Stimulated activated CD4-positive, alpha-beta T cell treated with anti-CD3 and anti-CD28 coated beads, Interleukin-4, amount 100 ng/mL, for 24 hours (primary cell): Measurements from ENCODE around the gene MOV10L1.
"Not testable (repeated sequence)": the region's sequence is repeated elsewhere in the genome, so short reads cannot be mapped to it uniquely, and the experiment has no call there.

ENCODE experiments used
- DNase-seq: peaks from one replicate; pipeline ENCODE4 v3.0.0-alpha.2; 2020

The MOV10L1 gene

GRCh38 chr22:50190182-50190940 is 100.6 kb downstream of the MOV10L1 start:
- peak; percentile 74 for DNase-seq

- peak; percentile 77 for DNase-seq
Observed at GRCh38 chr22:50190941-50191741, 101.3 kb downstream of the MOV10L1 start.

DNA sequence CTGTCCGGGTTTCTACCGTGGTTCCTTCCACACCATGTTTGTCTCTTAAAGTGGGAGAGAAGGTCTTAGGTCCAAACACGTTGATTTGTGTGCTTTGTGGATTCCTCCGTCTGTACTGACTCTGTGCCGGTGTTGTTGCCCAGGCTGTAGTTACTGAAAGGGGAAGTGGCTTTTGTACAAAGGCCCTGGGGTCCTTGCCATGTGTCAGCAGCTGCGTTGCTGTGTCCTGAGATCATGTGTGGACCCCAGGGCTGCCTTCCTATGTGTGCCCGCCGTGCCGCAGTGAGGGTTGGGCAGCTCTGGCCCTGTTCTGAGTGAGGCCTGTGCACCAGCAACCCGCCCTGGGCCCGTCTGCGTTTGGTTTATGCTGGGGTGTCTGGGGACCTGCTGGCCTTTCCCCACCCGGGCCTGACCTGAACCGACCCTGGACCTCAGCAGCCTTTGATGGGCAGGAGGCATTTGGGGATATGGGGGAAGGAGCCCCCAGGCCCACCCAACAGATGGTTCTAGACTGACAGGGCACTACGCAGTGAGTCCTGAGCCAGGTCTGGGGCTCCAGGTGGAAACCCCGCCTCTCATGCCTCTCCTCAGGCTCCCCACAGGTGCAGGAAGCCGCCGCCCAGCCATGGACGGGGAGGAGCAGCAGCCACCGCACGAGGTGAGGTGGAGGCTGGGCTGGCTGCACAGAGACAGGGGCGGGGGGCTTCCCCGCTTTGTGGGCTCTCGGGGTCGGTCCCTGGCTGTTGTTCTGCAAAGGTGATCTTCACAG is 102.8 kb downstream of the MOV10L1 start:
- DNase-seq = peak; percentile 34

DNA sequence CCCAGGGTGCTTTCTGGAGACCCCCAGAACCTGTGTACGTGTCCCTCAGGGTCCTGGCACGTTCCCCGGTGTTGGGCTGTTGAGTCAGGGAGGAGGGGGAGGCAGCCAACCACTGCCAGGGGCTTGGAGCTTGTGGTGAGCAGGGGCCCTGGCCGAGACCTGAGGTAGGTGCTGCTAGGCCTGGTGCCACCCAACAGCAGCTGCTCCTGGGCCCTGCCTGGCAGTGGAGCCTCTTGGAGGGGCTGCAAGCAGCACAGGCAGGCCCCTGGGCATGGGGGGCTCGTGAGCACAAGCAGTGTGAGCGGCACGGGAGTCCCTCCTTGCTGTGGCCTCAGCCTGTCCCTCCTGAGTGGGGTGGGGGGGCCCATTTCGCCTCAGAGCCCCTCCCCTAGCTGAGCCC is 103.8 kb downstream of the MOV10L1 start:
- DNase-seq = no peak

DNA sequence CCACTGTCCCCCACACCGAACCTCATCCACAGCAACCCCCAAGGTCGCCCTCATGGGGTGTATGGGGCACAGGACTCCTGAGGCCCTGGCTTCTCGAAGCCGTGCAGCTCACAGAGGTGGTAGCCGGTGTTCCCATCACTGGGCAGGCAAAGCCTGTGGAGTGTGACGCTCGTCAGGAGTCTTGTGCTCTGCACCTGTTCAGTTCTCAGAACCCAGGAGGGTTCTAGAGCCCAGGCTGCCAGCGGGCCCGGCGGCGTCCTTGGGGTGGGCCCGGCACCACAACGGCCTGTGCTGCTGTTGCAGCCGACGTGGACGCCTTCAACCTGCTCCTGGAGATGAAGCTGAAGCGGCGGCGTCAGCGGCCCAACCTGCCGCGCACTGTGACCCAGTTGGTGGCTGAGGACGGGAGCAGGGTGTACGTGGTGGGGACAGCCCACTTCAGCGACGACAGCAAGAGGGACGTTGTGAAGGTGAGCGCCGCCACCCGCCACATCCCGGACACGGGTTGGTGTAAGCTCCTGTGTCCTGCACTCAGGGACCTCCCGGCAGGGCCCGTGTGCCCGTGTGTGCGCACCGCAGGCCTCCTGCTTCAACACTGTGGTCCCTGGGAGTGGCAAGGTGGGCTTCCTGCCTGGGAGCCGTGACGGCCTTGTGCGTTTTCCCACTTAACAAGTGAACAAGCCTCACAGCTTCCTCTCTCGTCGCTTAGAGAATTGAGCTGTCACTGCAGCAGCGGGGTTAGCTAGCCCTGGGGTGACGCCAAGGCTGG is 104.4 kb downstream of the MOV10L1 start:
- no peak for DNase-seq

DNA sequence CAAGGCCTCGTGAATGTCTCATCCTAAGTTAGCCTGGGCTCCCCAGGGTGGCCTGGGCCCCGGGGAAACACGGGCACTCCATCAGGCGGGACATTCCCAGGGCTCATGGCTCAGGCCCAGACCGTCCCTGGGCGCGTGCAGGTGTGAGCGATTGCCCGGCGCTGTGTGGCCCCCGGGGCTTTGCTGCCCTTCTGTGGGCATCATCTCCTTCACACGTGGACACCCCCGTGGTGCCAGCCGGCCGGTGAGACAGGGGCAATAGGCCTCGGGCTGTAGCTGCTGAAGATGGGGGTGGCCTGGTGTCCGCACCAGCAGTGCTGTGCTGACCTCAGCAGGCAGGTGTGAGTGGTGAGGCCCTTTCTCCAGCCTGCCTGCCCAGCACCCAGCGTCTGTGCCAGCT is 106.5 kb downstream of the MOV10L1 start:
- DNase-seq = no peak

GRCh38 chr22:50197000-50197800 is 107.4 kb downstream of the MOV10L1 start:
- DNase-seq = no peak

GRCh38 chr22:50197856-50198623 is 108.2 kb downstream of the MOV10L1 start:
- no peak for DNase-seq

GRCh38 chr22:50198624-50199017 is 108.8 kb downstream of the MOV10L1 start:
- DNase-seq = no peak

DNA sequence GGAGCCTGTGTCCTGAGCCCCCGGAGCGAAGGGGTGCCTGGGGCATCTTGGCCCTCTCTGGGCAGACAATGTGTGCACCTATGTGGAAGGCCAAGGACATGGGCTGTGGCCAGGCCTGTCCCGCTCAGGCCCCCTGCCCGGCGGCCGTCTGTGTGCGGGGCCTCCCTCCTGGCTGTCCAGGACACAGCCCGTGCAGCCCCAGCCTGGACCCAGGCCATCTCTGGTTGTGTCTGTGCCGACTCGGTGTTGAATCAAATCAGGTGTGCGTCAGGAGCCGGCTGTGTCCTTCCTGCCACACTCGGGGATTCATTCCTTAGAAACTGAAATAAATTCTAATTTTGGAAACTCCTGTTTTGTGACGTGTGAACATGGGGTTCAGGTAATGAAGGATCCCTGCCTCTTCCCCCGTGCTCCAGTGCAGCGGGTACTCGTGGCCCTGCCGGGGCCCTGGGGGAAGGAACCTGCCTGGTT is 109.5 kb downstream of the MOV10L1 start:
- no peak for DNase-seq

DNA sequence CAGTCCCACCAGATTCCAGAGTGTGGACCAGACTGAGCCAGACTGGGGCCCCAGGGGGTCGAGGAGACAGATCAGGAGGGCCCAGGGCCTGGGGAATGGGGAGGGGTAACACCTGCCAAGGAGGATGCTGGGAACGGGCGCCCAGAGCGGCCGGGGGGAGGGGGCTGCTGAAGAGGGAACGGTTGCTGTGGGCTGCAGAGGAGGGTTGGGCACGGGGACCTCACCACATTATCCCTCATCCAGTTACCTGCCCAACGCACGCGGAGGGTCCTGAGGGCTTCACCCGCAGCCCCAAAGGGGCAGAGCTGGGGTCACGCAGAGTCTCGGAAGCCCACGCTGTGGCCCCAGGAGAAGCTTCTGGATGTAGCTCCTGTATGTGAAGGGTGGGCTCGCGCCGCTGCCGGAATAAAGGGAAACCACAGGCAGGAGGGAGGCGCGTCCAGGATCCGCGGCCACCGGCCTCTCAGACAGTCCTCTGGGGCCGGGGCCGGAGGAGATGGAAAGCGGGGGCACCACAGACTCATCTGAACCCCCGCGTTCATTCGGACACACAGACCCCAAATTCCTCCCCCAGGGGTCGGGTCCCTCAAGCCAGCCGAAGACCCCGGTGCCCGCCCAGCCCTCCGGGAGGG is 110.1 kb downstream of the MOV10L1 start:
- no peak for DNase-seq

DNA sequence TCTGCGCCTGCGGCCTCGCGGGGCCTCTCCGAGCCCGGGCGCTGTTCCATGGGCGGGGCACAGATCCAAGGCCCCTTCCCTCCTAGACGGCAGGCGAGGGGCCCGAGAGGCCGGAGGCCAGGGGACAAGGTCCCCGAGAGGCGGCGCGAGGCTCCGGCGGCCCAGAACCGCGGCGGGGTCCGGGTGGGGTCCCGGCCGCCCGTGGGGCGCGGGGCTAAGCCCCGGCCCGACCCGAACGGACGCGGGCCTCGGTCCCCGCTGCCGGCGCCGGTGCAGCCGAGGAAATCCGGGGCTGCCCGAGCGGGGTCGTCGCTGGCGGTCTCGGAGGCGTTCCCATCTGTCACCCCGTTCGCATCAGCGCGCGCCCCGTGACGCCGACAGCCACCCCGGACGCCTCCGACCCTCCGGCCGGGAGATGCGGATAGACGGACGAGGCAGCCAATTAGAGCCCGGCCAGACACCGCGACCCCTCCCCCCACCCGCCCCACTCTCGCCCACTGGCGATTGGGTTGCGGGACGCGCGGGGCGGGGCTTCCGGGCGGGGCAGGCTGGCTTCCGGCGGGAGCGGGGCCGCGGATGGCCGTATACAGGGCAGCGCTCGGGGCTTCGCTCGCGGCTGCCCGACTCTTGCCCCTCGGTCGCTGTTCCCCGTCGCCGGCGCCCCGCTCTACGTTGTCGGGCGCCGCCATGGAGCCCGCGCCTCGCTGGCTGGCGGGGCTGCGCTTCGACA is 110.8 kb downstream of the MOV10L1 start, which contains the start of gene SELENOO:
SELENOO (plus strand) TSS at position 551 of the 730 bp plus-strand sequence; CDS start at position 577, 26 bp downstream.
- DNase-seq = peak; percentile 93

- DNase-seq = no peak
Observed at GRCh38 chr22:50201191-50202129, 111.7 kb downstream of the MOV10L1 start.

- no peak for DNase-seq
Observed at GRCh38 chr22:50202130-50202666, 112.4 kb downstream of the MOV10L1 start.

DNA sequence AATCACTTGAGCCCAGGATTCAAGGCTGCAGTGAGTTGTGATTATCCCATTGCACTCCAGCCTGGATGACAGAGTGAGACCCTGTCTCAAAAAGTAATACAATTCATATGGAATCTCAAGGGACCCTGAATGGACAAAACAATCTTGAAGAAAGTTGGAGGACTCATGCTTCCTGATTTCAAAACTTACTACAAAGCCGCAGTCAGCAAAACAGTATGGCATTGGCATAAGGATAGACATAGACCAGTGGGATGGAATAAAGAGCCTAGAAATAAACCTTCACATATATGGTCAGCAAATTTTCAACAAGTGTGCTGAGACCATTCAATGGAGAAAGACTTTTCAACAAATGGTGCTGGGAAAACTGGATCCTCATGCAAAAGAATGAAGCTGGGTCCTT is 113.5 kb downstream of the MOV10L1 start:
- no peak for DNase-seq

GRCh38 chr22:50204571-50204970 is 114.8 kb downstream of the MOV10L1 start:
- DNase-seq = no peak

GRCh38 chr22:50204998-50205397 is 115.2 kb downstream of the MOV10L1 start:
- not testable (repeated sequence) for DNase-seq
